Kidney tubule cell (primary cell): ENCODE results near the gene CDCP2.

Source experiments
- DNase-seq: peaks from one replicate; pipeline ENCODE4 v3.0.0-alpha.2; 2018; ENCODE audit warnings: low spot score

Gene CDCP2

GRCh38 chr1:54152696-54153095 is at the start of gene CDCP2:
CDCP2 (minus strand) TSS chr1:54153000; CDS start chr1:54152922, 78 bp downstream.
- no peak for DNase-seq

DNA sequence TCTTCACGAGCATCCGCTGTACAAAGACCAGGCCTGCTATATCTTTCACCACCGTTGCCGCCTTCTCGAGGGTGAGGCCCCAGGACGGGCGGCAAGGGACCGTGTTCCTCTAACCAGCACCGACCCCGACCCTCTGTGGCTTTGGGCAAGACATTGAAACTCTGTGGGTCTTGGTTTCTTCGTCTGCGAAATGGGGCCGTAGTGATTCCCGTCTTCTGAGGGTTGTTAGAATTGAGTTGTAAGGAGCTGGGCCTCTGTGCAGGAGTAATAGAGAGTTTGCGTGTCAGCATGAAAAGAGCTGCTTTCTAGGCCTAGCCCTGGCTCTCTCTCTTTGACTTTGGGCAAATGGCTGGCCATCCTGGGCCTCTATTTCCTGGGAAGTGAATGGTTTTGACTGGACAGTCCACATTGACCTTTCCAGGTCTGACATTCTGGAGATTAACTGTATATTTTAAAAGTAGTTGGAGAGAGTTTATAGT is 47.8 kb upstream of the CDCP2 start:
- peak; percentile 24 for DNase-seq

GRCh38 chr1:54199765-54200518 is 47.1 kb upstream of the CDCP2 start, which contains the start of the genes CYB5RL and MRPL37:
CYB5RL (minus strand) TSS chr1:54200030; CDS start chr1:54195616, 4,414 bp downstream.
MRPL37 (plus strand) TSS chr1:54200167; CDS start chr1:54200244, 77 bp downstream.
- DNase-seq = peak; percentile 97

- no peak for DNase-seq
These were observed 46.5 kb upstream of the CDCP2 start for GRCh38 chr1:54199151-54199764.

DNA sequence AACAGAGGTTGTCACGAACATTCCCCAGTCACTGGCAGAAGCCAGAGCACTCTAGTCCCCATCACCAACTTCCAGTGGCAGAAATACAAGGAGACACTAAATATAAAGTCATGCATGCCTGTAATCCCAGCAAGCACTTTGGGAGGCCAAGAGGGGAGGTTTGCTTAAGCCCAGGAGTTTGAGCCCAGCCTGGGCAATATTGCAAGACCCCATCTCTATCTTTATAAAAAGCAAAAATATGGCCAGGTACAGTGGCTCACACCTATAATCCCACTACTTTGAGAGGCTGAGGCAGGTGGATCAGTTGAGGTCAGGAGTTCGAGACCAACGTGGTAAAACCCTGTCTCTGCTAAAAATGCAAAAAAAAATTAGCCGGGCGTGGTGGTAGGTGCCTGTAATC is 40.7 kb upstream of the CDCP2 start:
- no peak for DNase-seq

DNA sequence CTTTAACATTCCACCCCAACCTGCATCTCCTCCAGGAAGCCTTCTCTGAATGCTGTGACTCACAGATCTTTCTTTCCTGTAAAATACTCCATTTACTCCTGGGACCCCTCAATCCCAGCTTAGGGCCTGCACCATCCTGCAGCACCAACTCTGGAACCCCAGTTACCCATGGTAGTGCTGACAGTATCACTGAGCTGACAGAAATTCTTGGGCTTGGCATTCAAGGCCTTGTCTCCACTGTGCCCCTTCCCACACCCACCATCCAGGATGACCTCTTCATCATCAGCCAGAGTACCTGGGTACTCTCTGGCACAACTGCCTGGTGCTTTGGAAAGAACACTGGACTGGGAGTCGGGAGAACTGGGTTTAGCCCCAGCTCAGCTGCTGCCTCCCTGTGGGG is 38.7 kb upstream of the CDCP2 start:
- DNase-seq = no peak

DNA sequence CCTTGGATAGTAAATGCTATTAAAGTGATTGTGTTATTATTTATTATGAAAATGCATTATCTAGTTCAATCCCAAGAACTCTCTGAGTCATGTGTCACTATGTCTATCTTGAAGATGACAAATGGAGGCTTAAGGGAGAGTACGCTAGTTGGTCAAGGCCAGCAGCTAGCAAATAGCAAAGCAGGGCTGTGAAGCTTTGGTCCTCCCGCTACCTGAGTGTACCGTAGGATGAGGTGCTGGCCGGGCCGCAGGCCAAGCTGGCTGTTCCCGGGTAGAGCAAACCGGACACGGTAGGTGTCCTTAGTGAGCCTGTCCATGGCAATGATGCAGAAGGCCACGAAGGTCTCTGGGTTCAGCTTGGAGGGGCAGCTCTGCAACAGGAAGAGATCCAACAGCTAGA is 37.7 kb upstream of the CDCP2 start:
- DNase-seq = no peak

- DNase-seq = no peak
These were observed 35.5 kb upstream of the CDCP2 start for GRCh38 chr1:54188291-54188690.

GRCh38 chr1:54186056-54186455 is 33.3 kb upstream of the CDCP2 start:
- no peak for DNase-seq

GRCh38 chr1:54180701-54181360 is 28.0 kb upstream of the CDCP2 start:
- DNase-seq = no peak

DNA sequence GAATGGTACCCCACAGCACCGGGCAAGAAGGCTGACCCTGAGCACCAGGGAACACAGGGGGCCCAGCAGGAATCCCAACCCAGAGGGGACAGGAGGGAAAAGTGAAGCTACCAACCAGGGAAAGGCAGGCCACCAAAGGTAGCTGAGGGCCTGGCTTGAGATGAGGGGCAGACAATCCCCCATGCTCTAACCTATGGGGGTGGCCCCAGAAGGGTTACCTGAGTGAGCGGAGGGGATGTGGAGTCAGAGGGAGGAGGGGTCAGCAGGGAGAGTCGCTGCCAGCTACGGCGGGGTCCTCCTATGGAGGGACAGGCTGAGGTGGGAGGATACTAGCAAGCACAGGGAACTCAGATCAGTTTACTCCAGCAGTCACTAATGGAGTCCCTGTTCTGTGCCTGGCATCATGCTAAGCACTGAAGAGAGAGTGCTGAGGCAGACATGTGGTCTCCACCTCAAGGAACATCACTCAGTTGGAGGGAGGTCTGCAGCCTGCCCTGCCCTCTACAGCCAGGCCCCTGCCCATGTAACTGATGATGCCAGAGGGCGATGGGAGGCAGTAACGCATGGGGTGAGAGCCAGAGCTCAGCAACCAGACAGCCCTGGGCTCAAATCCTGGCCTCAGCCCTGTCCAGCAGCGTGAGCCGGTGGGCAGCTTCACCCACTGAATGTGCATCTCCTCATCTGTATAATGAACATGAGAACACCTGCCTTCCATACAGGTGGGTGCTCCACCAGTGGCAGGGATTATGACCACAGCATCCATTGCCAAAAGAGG is 25.7 kb upstream of the CDCP2 start:
- no peak for DNase-seq

GRCh38 chr1:54177726-54178125 is 24.9 kb upstream of the CDCP2 start:
- no peak for DNase-seq

DNA sequence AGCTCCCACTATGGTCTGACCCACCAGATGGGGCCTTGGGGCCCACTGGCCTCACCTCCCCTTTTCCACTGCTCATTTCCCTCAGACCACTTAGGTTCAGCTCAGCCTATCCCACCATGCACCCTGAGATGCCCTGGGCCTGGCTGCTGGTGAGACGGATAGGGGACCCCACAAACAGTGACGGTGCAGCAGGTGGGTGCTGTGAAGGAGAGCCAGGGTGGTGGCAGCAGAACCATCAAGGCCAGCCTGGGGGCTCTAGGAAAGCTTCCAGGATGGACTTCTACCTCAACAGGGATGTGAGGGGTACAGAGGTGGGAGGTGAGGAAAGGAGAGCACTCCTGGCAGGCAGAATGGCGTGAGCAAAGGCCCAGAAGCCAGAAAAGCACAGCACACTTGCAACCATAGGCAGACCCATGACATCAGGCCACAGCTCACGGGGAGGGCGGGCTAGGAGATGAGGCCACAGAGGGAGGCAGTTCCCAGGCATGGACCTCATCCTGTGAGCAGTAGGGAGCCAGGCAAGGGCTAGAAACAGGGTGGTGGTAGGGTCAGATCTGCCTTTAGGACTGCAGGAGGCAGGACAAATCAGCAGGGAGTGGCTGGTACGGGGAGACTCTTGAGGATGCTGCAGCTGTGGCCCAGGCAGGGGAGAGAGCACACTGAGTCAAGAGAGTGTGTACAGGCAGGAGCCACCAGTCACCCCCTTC is 24.0 kb upstream of the CDCP2 start:
- no peak for DNase-seq

- no peak for DNase-seq
These were observed 21.3 kb upstream of the CDCP2 start for GRCh38 chr1:54174106-54174505.

GRCh38 chr1:54173681-54174080 is 20.9 kb upstream of the CDCP2 start:
- DNase-seq = no peak

GRCh38 chr1:54172614-54173599 is 20.1 kb upstream of the CDCP2 start:
- DNase-seq = no peak

DNA sequence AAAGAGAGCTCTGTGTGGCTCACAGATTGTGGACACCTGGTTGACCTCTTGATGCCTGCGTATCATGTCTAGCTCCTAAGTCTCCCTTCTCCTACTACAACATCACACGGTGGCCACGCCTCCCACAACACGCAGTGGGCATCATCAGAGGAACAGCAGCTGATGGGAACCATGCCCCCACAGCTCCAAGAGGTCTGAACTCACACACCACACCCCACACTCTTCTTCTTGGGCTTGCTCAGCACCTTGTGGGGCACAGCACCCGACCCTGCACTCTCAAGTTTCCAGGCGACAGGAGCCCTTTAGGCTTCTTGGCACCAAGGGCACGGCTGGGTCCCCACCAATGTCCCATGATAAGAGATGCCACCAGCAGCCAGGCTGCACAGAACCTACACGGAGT is 18.8 kb upstream of the CDCP2 start:
- no peak for DNase-seq

DNA sequence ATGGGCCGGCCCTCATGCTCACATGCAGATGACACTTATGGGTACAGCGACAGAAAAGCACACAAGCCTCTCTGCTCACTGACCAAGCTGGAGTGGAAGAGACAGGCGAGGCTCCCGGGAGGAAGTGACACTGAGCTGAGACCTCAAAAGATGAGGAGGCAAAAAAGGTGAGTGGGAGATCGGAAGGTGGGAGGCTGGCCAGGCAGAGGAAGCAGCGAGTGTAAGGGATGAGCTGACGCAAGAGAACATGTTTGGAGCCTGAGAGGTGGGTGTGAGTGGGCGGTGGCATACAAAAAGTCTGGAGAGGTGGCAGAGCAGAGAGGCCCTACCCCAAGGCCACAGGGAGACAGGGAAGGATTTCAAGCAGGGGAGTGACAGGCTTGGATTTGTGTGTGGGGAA is 18.2 kb upstream of the CDCP2 start:
- DNase-seq = no peak

DNA sequence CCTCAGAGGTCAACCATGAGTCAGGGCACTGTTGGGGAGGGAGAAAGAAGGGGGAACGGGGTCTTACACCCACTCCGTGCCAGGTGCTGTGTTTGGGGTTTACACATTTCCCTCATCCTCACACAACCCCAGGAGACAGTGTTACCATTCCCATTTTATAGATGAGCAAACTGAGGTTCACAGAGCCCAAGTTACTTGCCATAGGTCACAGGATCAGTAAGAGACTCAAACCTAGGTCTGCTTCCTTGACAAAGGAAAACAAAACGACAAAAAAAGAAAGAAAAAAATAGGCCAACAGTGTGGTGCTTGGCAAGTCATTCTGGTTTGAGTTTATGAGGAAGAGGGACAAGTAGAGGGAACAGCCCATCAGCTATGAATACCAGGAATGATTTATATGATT is 16.3 kb upstream of the CDCP2 start:
- no peak for DNase-seq
